Measurements from ENCODE around the gene CBX4.

- TF ChIP-seq EZH2phosphoT487 (IDR thresholded peaks at IDR 0.05; ENCODE audit: borderline replicate concordance, low read length) (no peak), EZH2 (IDR thresholded peaks at IDR 0.05; ENCODE audit: low read length, unreplicated experiment) (no peak), CTCF (conservative IDR thresholded peaks at IDR 0.05; ENCODE audit: low read depth, low read length) (no peak)
Measured at GRCh38 chr17:79872762-79873161, 33.5 kb upstream of the CBX4 start.

All from PC-3 (cell line).